ENCODE measurements around the gene OTOGL.

DNA sequence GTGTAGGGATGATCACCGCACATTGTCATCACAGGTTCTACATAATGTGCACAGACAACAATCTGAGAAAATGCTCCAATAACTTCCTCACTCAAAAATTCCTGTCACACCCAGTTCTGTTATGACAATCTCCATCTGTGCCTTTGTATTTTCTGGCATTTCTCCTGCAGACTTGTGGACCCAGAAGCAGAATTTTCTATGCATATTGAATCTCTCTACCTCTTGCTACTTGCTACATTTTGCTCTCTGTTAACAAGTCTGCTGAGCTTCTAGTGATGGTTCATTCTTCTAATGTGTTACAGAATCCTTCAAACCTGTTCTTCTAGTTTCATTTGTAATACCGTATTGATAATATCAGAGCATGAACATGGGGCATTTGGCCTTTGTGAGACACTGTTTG lies 216.9 kb downstream of the OTOGL start:
- no peak for TF ChIP-seq NFIC (IDR thresholded peaks at IDR 0.05)
- TF ChIP-seq ZBTB7A (IDR thresholded peaks at IDR 0.05; ENCODE audit: low read depth), result no peak
- TF ChIP-seq EP300 (IDR thresholded peaks at IDR 0.05; ENCODE audit: borderline replicate concordance), result no peak
- TF ChIP-seq TCF12 (IDR thresholded peaks at IDR 0.05; ENCODE audit: low read depth), result no peak
